ENCODE data around the gene SERPINB13.
"Not testable (repeated sequence)": the region's sequence is repeated elsewhere in the genome, so short reads cannot be mapped to it uniquely, and the experiment has no call there.

Gene SERPINB13

DNA sequence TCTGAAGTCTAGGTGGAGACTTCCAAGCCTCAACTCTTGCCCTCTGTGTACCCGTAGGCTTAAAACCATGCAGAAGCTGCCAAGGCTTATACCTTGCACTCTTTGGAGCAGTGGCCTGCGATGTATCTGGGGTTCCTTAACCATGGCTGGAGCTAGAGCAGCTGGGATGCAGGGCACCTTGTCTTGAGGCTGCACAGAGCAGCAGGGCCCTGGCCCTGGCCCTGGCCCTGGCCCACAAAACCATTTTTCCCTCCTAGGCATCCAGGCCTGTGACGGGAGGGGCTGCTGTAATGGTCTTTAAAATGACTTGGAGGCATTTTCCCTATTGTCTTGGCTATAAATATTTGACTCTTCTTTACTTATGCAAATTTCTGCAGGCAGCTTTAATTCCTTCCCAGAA, 37.7 kb downstream of the SERPINB13 start:
- no peak overlapping the region for H2AFZ ChIP-seq (ENCODE audit: low read depth, low read length)
- H3K27ac ChIP-seq (ENCODE audit: low read length), result no peak overlapping the region
- no peaks in the 10 kb centered on the region for H3K4me1 ChIP-seq (ENCODE audit: insufficient read depth, low read length)
- DNase-seq (no peak), ATAC-seq (ENCODE audit: insufficient read depth, low read depth) (no peak)
- H3K27me3 ChIP-seq (ENCODE audit: insufficient read depth, low read length, poor library complexity), result no peaks in the 10 kb centered on the region
- no peak overlapping the region for H3K4me3 ChIP-seq (ENCODE audit: low read depth in 1 of 2, low read length in 2 of 2)
- H3K36me3 ChIP-seq (ENCODE audit: insufficient read depth, low read length), result no peaks in the 10 kb centered on the region
- H3K79me2 ChIP-seq (ENCODE audit: insufficient read depth, low read length), result no peaks in the 10 kb centered on the region
- TF ChIP-seq EZH2 (IDR thresholded peaks at IDR 0.05; ENCODE audit: borderline replicate concordance, low read depth, low read length, severe bottlenecking), result no peak
- no peak for TF ChIP-seq CTCF (IDR thresholded peaks at IDR 0.05; ENCODE audit: borderline replicate concordance, extremely low read depth, low read length, poor library complexity, severe bottlenecking)
- H3K9ac ChIP-seq (ENCODE audit: low read depth, low read length), result no peak overlapping the region
- no peaks in the 10 kb centered on the region for H4K20me1 ChIP-seq (ENCODE audit: insufficient read depth, low read length)
- peaks cover 23% of the 10 kb centered on the region for H3K9me3 ChIP-seq (ENCODE audit: insufficient read depth, low read length, severe bottlenecking)
- no peak overlapping the region for H3K4me2 ChIP-seq (ENCODE audit: insufficient read depth, low read length)

DNA sequence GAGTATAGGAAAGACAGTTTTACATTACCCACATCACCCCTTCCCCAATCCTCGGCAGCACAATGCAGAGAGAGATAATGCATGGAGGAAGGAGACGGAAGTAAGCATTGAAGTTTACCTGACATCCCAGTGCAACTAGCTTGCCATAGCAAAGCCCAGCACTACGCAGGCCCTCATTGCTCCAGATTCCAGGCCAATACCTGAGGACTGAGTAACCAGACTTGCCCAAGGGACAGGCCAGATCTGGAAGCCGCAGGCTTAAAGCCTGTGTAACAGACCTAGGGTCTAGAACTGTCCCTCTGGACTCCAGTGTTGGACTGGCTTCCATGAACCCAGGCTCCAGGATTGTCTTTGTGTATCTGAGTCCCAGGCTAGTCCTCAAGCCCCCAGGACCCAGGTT, 39.3 kb downstream of the SERPINB13 start:
- no peaks in the 10 kb centered on the region for H4K20me1 ChIP-seq (ENCODE audit: insufficient read depth, low read length)
- H3K4me2 ChIP-seq (ENCODE audit: insufficient read depth, low read length), result no peak overlapping the region
- H3K9me3 ChIP-seq (ENCODE audit: insufficient read depth, low read length, severe bottlenecking), result peaks cover 23% of the 10 kb centered on the region
- H3K4me3 ChIP-seq (ENCODE audit: low read depth in 1 of 2, low read length in 2 of 2), result no peak overlapping the region
- H3K27me3 ChIP-seq (ENCODE audit: insufficient read depth, low read length, poor library complexity), result no peaks in the 10 kb centered on the region
- no peaks in the 10 kb centered on the region for H3K4me1 ChIP-seq (ENCODE audit: insufficient read depth, low read length)
- no peaks in the 10 kb centered on the region for H3K36me3 ChIP-seq (ENCODE audit: insufficient read depth, low read length)
- H3K27ac ChIP-seq (ENCODE audit: low read length), result no peak overlapping the region
- H3K79me2 ChIP-seq (ENCODE audit: insufficient read depth, low read length), result no peaks in the 10 kb centered on the region
- DNase-seq (no peak), ATAC-seq (ENCODE audit: insufficient read depth, low read depth) (no peak)
- H2AFZ ChIP-seq (ENCODE audit: low read depth, low read length), result no peak overlapping the region
- no peak overlapping the region for H3K9ac ChIP-seq (ENCODE audit: low read depth, low read length)
- TF ChIP-seq EZH2 (IDR thresholded peaks at IDR 0.05; ENCODE audit: borderline replicate concordance, low read depth, low read length, severe bottlenecking) (no peak), CTCF (IDR thresholded peaks at IDR 0.05; ENCODE audit: borderline replicate concordance, extremely low read depth, low read length, poor library complexity, severe bottlenecking) (no peak)

DNA sequence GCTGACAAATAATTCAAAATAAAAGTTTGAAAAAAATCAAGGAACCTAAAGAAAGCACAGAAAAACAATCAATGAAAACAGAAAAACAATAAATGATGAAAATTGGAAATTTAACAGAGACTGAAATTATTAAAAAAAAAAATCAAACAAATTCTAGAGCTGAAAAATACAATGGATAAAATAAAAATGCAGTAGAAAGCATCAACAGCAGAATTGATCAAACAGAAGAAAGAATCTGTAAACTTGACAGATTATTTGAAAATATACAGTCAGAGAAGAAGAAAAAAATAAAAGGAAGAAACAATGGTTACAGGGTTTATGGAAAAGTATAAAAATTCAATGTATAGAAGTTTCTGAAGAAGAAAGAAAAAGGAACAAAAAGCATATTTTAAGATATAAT, 40.7 kb downstream of the SERPINB13 start:
- no peaks in the 10 kb centered on the region for H3K36me3 ChIP-seq (ENCODE audit: insufficient read depth, low read length)
- H2AFZ ChIP-seq (ENCODE audit: low read depth, low read length), result no peak overlapping the region
- no peak overlapping the region for H3K9ac ChIP-seq (ENCODE audit: low read depth, low read length)
- ATAC-seq (ENCODE audit: insufficient read depth, low read depth) (no peak), DNase-seq (no peak)
- H3K27ac ChIP-seq (ENCODE audit: low read length), result no peak overlapping the region
- no peak overlapping the region for H3K4me2 ChIP-seq (ENCODE audit: insufficient read depth, low read length)
- H3K27me3 ChIP-seq (ENCODE audit: insufficient read depth, low read length, poor library complexity), result no peaks in the 10 kb centered on the region
- no peak overlapping the region for H3K4me3 ChIP-seq (ENCODE audit: low read depth in 1 of 2, low read length in 2 of 2)
- no peaks in the 10 kb centered on the region for H3K79me2 ChIP-seq (ENCODE audit: insufficient read depth, low read length)
- no peaks in the 10 kb centered on the region for H3K4me1 ChIP-seq (ENCODE audit: insufficient read depth, low read length)
- no peaks in the 10 kb centered on the region for H4K20me1 ChIP-seq (ENCODE audit: insufficient read depth, low read length)
- H3K9me3 ChIP-seq (ENCODE audit: insufficient read depth, low read length, severe bottlenecking), result peaks cover 23% of the 10 kb centered on the region
- TF ChIP-seq CTCF (IDR thresholded peaks at IDR 0.05; ENCODE audit: borderline replicate concordance, extremely low read depth, low read length, poor library complexity, severe bottlenecking) (no peak), EZH2 (IDR thresholded peaks at IDR 0.05; ENCODE audit: borderline replicate concordance, low read depth, low read length, severe bottlenecking) (no peak)

GRCh38 chr18:63637703-63638102, 50.6 kb downstream of the SERPINB13 start:
- H3K79me2 ChIP-seq (ENCODE audit: insufficient read depth, low read length), result no peaks in the 10 kb centered on the region
- no peaks in the 10 kb centered on the region for H3K9me3 ChIP-seq (ENCODE audit: insufficient read depth, low read length, severe bottlenecking)
- H3K27me3 ChIP-seq (ENCODE audit: insufficient read depth, low read length, poor library complexity), result no peaks in the 10 kb centered on the region
- H2AFZ ChIP-seq (ENCODE audit: low read depth, low read length), result no peak overlapping the region
- H3K27ac ChIP-seq (ENCODE audit: low read length), result no peak overlapping the region
- TF ChIP-seq EZH2 (IDR thresholded peaks at IDR 0.05; ENCODE audit: borderline replicate concordance, low read depth, low read length, severe bottlenecking), result no peak
- TF ChIP-seq CTCF (IDR thresholded peaks at IDR 0.05; ENCODE audit: borderline replicate concordance, extremely low read depth, low read length, poor library complexity, severe bottlenecking), result no peak
- no peaks in the 10 kb centered on the region for H4K20me1 ChIP-seq (ENCODE audit: insufficient read depth, low read length)
- H3K4me1 ChIP-seq (ENCODE audit: insufficient read depth, low read length), result no peaks in the 10 kb centered on the region
- no peak for DNase-seq
- H3K4me3 ChIP-seq (ENCODE audit: low read depth in 1 of 2, low read length in 2 of 2), result no peak overlapping the region
- H3K36me3 ChIP-seq (ENCODE audit: insufficient read depth, low read length), result no peaks in the 10 kb centered on the region
- H3K9ac ChIP-seq (ENCODE audit: low read depth, low read length), result no peak overlapping the region
- no peak for ATAC-seq (ENCODE audit: insufficient read depth, low read depth)
- no peak overlapping the region for H3K4me2 ChIP-seq (ENCODE audit: insufficient read depth, low read length)

DNA sequence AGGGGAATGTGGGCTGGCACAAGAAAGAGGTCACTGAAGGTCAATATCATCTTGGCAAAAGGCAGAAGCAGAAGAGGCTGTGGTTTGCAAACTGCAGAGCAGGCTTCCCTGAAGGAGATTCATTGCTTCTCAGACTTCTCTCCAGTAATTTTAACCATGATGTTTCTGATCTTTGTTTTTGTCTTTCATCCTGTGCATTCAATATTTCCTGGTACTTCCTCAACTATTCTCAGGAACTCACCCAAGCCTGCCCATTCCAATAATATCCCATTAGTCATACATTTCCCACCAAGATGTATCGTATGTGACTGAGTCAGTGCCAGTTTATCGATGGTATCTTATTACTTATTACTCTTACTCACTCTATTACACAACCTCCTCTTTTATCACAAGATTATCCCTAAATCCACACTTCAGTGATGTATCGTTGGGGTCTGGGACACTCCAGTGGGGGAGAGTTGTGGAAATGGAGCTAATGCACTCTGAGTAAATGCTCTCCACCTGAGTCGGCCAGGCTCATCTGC, 54.1 kb downstream of the SERPINB13 start:
- H3K27ac ChIP-seq (ENCODE audit: low read length); H3K9me3 ChIP-seq (ENCODE audit: insufficient read depth, low read length, severe bottlenecking); ATAC-seq (ENCODE audit: insufficient read depth, low read depth); H3K4me1 ChIP-seq (ENCODE audit: insufficient read depth, low read length); H3K36me3 ChIP-seq (ENCODE audit: insufficient read depth, low read length); H3K79me2 ChIP-seq (ENCODE audit: insufficient read depth, low read length); H3K4me2 ChIP-seq (ENCODE audit: insufficient read depth, low read length); H3K9ac ChIP-seq (ENCODE audit: low read depth, low read length); H2AFZ ChIP-seq (ENCODE audit: low read depth, low read length); DNase-seq; H3K4me3 ChIP-seq (ENCODE audit: low read depth in 1 of 2, low read length in 2 of 2); H3K27me3 ChIP-seq (ENCODE audit: insufficient read depth, low read length, poor library complexity); H4K20me1 ChIP-seq (ENCODE audit: insufficient read depth, low read length): not testable (repeated sequence)

All from DND-41 (cell line).